B cell (primary cell): Measurements from ENCODE around the gene ANKS6. TPM values are rescaled to one million over a fixed set of nuclear protein-coding genes. Genes with fewer than 3 reads are reported as not detected.

Source experiments
- ATAC-seq: fragments of 200-7000 bp; cut with Tn5 transposase; one replicate; pipeline ENCODE4 v1.10.0; 2021; ENCODE audit warnings: low read depth, mild to moderate bottlenecking, moderate number of reproducible peaks, moderate library complexity
- CTCF ChIA-PET: fragments of 350-600 bp; sonication (Branson Sonifier 250); formaldehyde crosslinking; loops from one replicate; lab custom pipeline; 2021; ENCODE audit warnings: antibody characterized with exemption, inconsistent platforms; lab: Charles Lee
- POLR2A ChIA-PET: fragments of 350-600 bp; sonication (Branson Sonifier 250); formaldehyde crosslinking; loops from one replicate; lab custom pipeline; 2021; ENCODE audit warnings: antibody characterized with exemption; lab: Charles Lee
- DNase-seq: peaks from one replicate; pipeline ENCODE4 v3.0.0; 2013
- H2AFZ ChIP-seq: 2 replicates; pipeline ENCODE4 v1.6.1; 2012; ENCODE audit warnings: mild to moderate bottlenecking, low read depth, low read length; ENCODE audit not compliant: insufficient read depth, poor library complexity, severe bottlenecking
- H3K27ac ChIP-seq, 2 donors: 1 replicate in 1 of 2; 2 replicates in 1 of 2; pipeline ENCODE4 v1.5.1; 2012 to 2013; ENCODE audit warnings: low read length in 2 of 2, mild to moderate bottlenecking in 2 of 2, moderate library complexity in 1 of 2
- H3K27me3 ChIP-seq, 4 experiments: fragments of 200-600 bp in 1 of 4; sonication (generic) in 1 of 4; replicated peaks in 1 of 4; 1 replicate in 2 of 4; 2 replicates in 2 of 4; pipeline versions ENCODE4 v1.6.1 to v1.7.0; 2013 to 2016; ENCODE audit warnings: low read length in 3 of 4, mild to moderate bottlenecking in 2 of 4, mixed read lengths in 1 of 4, moderate library complexity in 1 of 4; ENCODE audit not compliant: insufficient read depth in 4 of 4, control insufficient read depth in 3 of 4; ENCODE audit errors: control extremely low read depth in 1 of 4
- H3K36me3 ChIP-seq, 2 experiments: replicated peaks in 1 of 2; 1 replicate in 1 of 2; 2 replicates in 1 of 2; pipeline versions ENCODE4 v1.6.1 to v1.7.1; 2013; ENCODE audit warnings: low read length in 1 of 2; ENCODE audit not compliant: insufficient read depth in 2 of 2, control insufficient read depth in 1 of 2; ENCODE audit errors: control extremely low read depth in 1 of 2, extremely low read depth in 1 of 2
- H3K4me1 ChIP-seq, 2 donors: fragments of 200-600 bp in 1 of 2; sonication (generic) in 1 of 2; 1 replicate in 1 of 2; 2 replicates in 1 of 2; pipeline versions ENCODE4 v1.5.1 to v1.6.1; 2013 to 2017; ENCODE audit warnings: low read length in 2 of 2; ENCODE audit not compliant: control insufficient read depth in 2 of 2, insufficient read depth in 2 of 2
- H3K4me2 ChIP-seq: replicated peaks from 2 replicates; pipeline ENCODE3; 2012; ENCODE audit warnings: mild to moderate bottlenecking, low read depth, low read length; ENCODE audit not compliant: poor library complexity, severe bottlenecking
- H3K4me3 ChIP-seq, 5 experiments: fragments of 200-600 bp in 1 of 5; sonication (generic) in 1 of 5; 1 replicate in 3 of 5; 2 replicates in 2 of 5; pipeline versions ENCODE4 v1.5.1 to v1.7.0; 2011 to 2016; ENCODE audit warnings: low read length in 4 of 5, mild to moderate bottlenecking in 4 of 5, low read depth in 2 of 5, control low read depth in 1 of 5, moderate library complexity in 1 of 5; ENCODE audit not compliant: insufficient read depth in 1 of 5; ENCODE audit errors: control extremely low read depth in 1 of 5, extremely low read depth in 1 of 5
- H3K79me2 ChIP-seq: fragments of 200-600 bp; sonication (generic); one replicate; pipeline ENCODE4 v1.6.0; 2016; ENCODE audit warnings: low read length; ENCODE audit not compliant: control insufficient read depth, insufficient read depth
- H3K9ac ChIP-seq: fragments of 200-600 bp; sonication (generic); 2 replicates; pipeline ENCODE4 v1.6.1; 2017; ENCODE audit warnings: mild to moderate bottlenecking, low read length, moderate library complexity
- H3K9me3 ChIP-seq, 3 donors: one replicate each; pipeline versions ENCODE4 v1.6.1 to v1.7.1; 2013; ENCODE audit warnings: low read length in 2 of 3; ENCODE audit not compliant: control insufficient read depth in 2 of 3, insufficient read depth in 1 of 3; ENCODE audit errors: control extremely low read depth in 1 of 3
- H4K20me1 ChIP-seq: 2 replicates; pipeline ENCODE4 v1.6.0; 2012; ENCODE audit warnings: mild to moderate bottlenecking, low read length; ENCODE audit not compliant: insufficient read depth, control insufficient read depth, poor library complexity, severe bottlenecking
- H3K27ac Mint-ChIP-seq: one replicate; pipeline ENCODE4 v1.8.0; 2021; ENCODE audit warnings: mixed read lengths
- H3K27me3 Mint-ChIP-seq: one replicate; pipeline ENCODE4 v1.8.0; 2021; ENCODE audit warnings: mixed read lengths
- H3K4me1 Mint-ChIP-seq: one replicate; pipeline ENCODE4 v1.8.0; 2021; ENCODE audit warnings: mixed read lengths
- H3K4me3 Mint-ChIP-seq: one replicate; pipeline ENCODE4 v1.8.0; 2021; ENCODE audit warnings: mixed read lengths
- H3K9me3 Mint-ChIP-seq: one replicate; pipeline ENCODE4 v1.8.0; 2022; ENCODE audit warnings: mixed read lengths; ENCODE audit not compliant: insufficient read depth
- EZH2 ChIP-seq: IDR thresholded peaks from 2 replicates; pipeline ENCODE4 v1.6.1; 2012; ENCODE audit warnings: borderline replicate concordance, low read depth, mild to moderate bottlenecking, moderate library complexity, low read length; ENCODE audit not compliant: insufficient read depth, poor library complexity, severe bottlenecking
- WGBS: methylation state at CpG from one replicate; pipeline ENCODE4 v1.1.5; 2013; ENCODE audit warnings: missing lambda C conversion rate; ENCODE audit not compliant: insufficient coverage; 5-methylcytosine and 5-hydroxymethylcytosine counted together
- intact Hi-C: fragments of 100-400 bp; cut with micrococcal nuclease; formaldehyde crosslinking; loops from one replicate; pipeline ENCODE4 v1.10.0; 2022
- polyA plus RNA-seq: library from polyadenylated mRNA; depleted of rRNA; stranded (reverse); fragments of >200 nt; gene quantifications from 2 replicates; pipeline ENCODE4 v1.2.3, GENCODE V29; 2012
- total RNA-seq, 2 donors: library from RNA; stranded (reverse); fragments of 120-200 nt in 1 of 2; gene quantifications; 1 replicate in 1 of 2; 2 replicates in 1 of 2; pipeline versions ENCODE4 v1.2.3 to v1.2.4, GENCODE V29; 2013 to 2022
- TF ChIP-seq, protein P1 (sequence below): fragments of 200-600 bp; IDR thresholded peaks from one replicate; pipeline ENCODE4 v1.8.0; 2022; ENCODE audit warnings: antibody characterized with exemption, mild to moderate bottlenecking

ANKS6 gene
- total and polyA plus RNA-seq, 2 donors (not counting 1 experiment from before 2014, with no cell fraction given), result 11.4 to 16.1 TPM

DNA sequence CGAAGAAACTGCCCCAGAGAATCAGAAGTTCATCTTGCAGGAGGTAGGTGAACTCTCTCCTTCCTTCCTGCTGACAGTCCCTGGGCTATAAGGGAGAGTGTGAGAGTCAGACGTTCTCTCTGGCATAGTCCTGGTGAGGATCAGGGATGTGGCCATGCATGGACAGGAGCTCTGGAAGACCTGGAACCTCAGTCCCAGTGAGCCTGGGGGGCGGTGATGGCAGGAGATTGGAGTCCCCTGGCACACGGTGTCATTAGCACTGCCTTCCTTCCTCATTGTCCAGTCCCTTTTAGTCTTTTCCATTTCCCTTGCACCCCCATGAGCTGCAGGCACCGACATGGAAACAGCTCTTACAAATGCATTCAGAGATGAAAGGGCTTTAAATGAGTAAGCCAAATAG, 49.7 kb upstream of the ANKS6 start:
- H3K4me3 ChIP-seq, result no peak overlapping the region

DNA sequence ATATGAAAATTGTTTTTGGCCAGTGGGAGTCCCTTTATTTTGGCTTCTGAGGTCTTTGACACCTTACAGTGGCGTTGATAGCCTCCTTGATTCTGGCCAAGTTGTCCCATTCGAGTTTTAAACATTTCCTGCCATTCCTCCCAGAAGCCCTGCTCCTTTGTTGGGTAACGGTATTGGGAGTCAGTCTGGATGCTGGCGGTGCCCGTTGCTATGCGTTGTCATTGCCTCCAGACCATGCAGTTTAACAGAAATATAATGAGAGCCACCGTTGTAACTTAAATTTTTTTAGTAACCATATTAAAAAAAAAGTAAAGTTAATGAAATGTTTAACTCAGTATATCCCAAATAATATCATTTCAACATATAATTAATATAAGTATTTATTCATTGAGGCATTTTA, 46.2 kb upstream of the ANKS6 start:
- ChIA-PET POLR2A (no interaction called here), CTCF (interaction anchor here (0.7 to 1.4 kb wide), 2 partner anchors 10 to 1714 kb away, joined by 3 to 4 read pairs; no protein-coding TSS in a partner anchor)
- Mint-ChIP-seq H3K9me3 (no peaks in the 10 kb centered on the region), H3K4me1 (no peaks in the 10 kb centered on the region), H3K4me3 (no peak overlapping the region), H3K27ac (no peak overlapping the region), H3K27me3 (no peaks in the 10 kb centered on the region)
- Histone ChIP-seq H2AFZ (no peak overlapping the region), H3K79me2 (no peaks in the 10 kb centered on the region), H3K4me1 (no peaks in the 10 kb centered on the region), H3K36me3 (no peaks in the 10 kb centered on the region), H3K4me3 (no peak overlapping the region), H3K27me3 (no peaks in the 10 kb centered on the region), H4K20me1 (no peaks in the 10 kb centered on the region), H3K9ac (no peak overlapping the region), H3K4me2 (no peak overlapping the region), H3K9me3 (no peaks in the 10 kb centered on the region), H3K27ac (no peak overlapping the region)
- DNase-seq (no peak), ATAC-seq (no peak)
- TF ChIP-seq, protein P1, sequence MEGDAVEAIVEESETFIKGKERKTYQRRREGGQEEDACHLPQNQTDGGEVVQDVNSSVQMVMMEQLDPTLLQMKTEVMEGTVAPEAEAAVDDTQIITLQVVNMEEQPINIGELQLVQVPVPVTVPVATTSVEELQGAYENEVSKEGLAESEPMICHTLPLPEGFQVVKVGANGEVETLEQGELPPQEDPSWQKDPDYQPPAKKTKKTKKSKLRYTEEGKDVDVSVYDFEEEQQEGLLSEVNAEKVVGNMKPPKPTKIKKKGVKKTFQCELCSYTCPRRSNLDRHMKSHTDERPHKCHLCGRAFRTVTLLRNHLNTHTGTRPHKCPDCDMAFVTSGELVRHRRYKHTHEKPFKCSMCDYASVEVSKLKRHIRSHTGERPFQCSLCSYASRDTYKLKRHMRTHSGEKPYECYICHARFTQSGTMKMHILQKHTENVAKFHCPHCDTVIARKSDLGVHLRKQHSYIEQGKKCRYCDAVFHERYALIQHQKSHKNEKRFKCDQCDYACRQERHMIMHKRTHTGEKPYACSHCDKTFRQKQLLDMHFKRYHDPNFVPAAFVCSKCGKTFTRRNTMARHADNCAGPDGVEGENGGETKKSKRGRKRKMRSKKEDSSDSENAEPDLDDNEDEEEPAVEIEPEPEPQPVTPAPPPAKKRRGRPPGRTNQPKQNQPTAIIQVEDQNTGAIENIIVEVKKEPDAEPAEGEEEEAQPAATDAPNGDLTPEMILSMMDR, result no peak
- no peak for TF ChIP-seq EZH2
- no CpG with 5 or more reads among the region's 7 CpGs for WGBS
- intact Hi-C loops, result no loop called here

More for the DNA sequence above, 49.7 kb upstream of the ANKS6 start:
- H3K4me2 ChIP-seq, result no peak overlapping the region
- H3K36me3 ChIP-seq, result no peaks in the 10 kb centered on the region
- WGBS, result 93% methylated on average over 3 of the region's 5 CpGs
- Mint-ChIP-seq H3K9me3 (no peaks in the 10 kb centered on the region), H3K27me3 (no peaks in the 10 kb centered on the region), H3K4me1 (no peaks in the 10 kb centered on the region), H3K4me3 (no peak overlapping the region), H3K27ac (no peak overlapping the region)
- no peaks in the 10 kb centered on the region for H3K27me3 ChIP-seq
- POLR2A ChIA-PET, result no interaction called here
- H3K9ac ChIP-seq, result no peak overlapping the region
- CTCF ChIA-PET, result interaction anchor here (0.8 to 4.8 kb wide), 5 partner anchors 9 to 589 kb away, joined by 3 to 77 read pairs (median 14); no protein-coding TSS in a partner anchor
- TF ChIP-seq, protein P1, result no peak
- no peak for TF ChIP-seq EZH2
- no peak for DNase-seq
- no peaks in the 10 kb centered on the region for H4K20me1 ChIP-seq
- no peak overlapping the region for H3K27ac ChIP-seq
- H3K4me1 ChIP-seq, result no peaks in the 10 kb centered on the region
- no peaks in the 10 kb centered on the region for H3K79me2 ChIP-seq
- H3K9me3 ChIP-seq, result no peaks in the 10 kb centered on the region
- intact Hi-C loops, result no loop called here
- H2AFZ ChIP-seq, result no peak overlapping the region
- no peak for ATAC-seq
